Mucosa of descending colon (tissue), 3 donors: ENCODE data around the gene VPS26B. TPM values are rescaled to one million over a fixed set of nuclear protein-coding genes. Genes with fewer than 3 reads are reported as not detected.
A peak's percentile ranks its signal among the peaks of the same experiment; 100 is the strongest.

Experiments
- ATAC-seq: fragments of 200-7000 bp; cut with Tn5 transposase; one replicate; pipeline ENCODE4 v1.9.1; 2020; ENCODE audit warnings: mild to moderate bottlenecking, moderate library complexity
- DNase-seq, 3 donors: peaks; one replicate each; pipeline ENCODE4 v3.0.0-alpha.2; 2020
- H3K36me3 ChIP-seq: fragments of 200-600 bp; one replicate; pipeline ENCODE4 v1.8.0; 2021; ENCODE audit warnings: low read depth, mild to moderate bottlenecking
- H3K4me1 ChIP-seq: fragments of 200-600 bp; one replicate; pipeline ENCODE4 v1.8.0; 2021; ENCODE audit warnings: low read depth, mild to moderate bottlenecking
- H3K4me3 ChIP-seq: fragments of 200-600 bp; one replicate; pipeline ENCODE4 v1.8.0; 2021; ENCODE audit warnings: mild to moderate bottlenecking
- H3K9me3 ChIP-seq: fragments of 200-600 bp; one replicate; pipeline ENCODE4 v1.8.0; 2021; ENCODE audit warnings: mild to moderate bottlenecking
- CTCF ChIP-seq: fragments of 200-600 bp; IDR thresholded peaks from one replicate; pipeline ENCODE4 v1.8.0; 2022; ENCODE audit warnings: antibody characterized with exemption, mild to moderate bottlenecking
- intact Hi-C, 2 donors: fragments of 100-400 bp; cut with DNase I in 1 of 2; cut with micrococcal nuclease in 1 of 2; formaldehyde crosslinking; loops; one replicate each; pipeline versions ENCODE4 v1.11.0 to v1.11.1; 2022; cut with DNase I, micrococcal nuclease
- total RNA-seq, 3 donors: library from RNA; stranded (reverse); fragmentation: NEBNext Ultra II Directional in 2 of 3; extraction: Animal tissue kit (Norgen Biotek cat#: 25700) in 2 of 3; gene quantifications; one replicate each; pipeline versions ENCODE4 v1.2.1 to v1.2.4, GENCODE V29; 2021 to 2023
- donor health status: DM: no; HTN: no; CAD: no; lungs with moderate emphysema.
- donor health status: DM: no; HTN: no; CAD: no.
- donor health status: DM: no; HTN: yes; CAD: no.

The VPS26B gene
- total RNA-seq, 3 donors from 2014 or later: 38.6 to 50.8 (median 47.5) TPM

GRCh38 chr11:134273317-134273712 is 48.8 kb downstream of the VPS26B start:
- no peak for TF ChIP-seq CTCF
- ATAC-seq (no peak), DNase-seq (no peak)
- no peak overlapping the region for H3K4me3 ChIP-seq
- no peaks in the 10 kb centered on the region for H3K9me3 ChIP-seq
- no peaks in the 10 kb centered on the region for H3K36me3 ChIP-seq
- peaks cover 16% of the 10 kb centered on the region for H3K4me1 ChIP-seq
- intact Hi-C loops: no loop called here

DNA sequence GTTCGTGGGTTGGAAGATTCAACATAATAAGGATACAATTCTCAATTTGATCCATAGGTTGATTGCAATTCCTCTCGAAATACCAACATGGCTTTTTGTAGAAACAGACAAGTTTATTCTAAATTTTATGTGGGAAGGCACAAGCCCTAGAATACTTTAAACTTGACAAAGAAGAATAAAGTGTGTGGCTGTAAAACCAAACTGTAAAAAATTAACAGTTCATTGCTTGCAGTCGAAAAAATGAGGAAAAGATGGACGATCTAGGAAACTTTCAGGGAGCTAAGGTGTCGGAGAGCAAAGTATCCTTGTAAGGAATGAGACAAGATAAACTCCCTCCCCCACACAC is 50.7 kb downstream of the VPS26B start:
- no peak for TF ChIP-seq CTCF
- intact Hi-C loops: no loop called here
- no peak for DNase-seq
- Histone ChIP-seq H3K36me3 (no peaks in the 10 kb centered on the region), H3K9me3 (no peaks in the 10 kb centered on the region), H3K4me3 (no peak overlapping the region), H3K4me1 (peaks cover 16% of the 10 kb centered on the region)
- ATAC-seq: no peak

DNA sequence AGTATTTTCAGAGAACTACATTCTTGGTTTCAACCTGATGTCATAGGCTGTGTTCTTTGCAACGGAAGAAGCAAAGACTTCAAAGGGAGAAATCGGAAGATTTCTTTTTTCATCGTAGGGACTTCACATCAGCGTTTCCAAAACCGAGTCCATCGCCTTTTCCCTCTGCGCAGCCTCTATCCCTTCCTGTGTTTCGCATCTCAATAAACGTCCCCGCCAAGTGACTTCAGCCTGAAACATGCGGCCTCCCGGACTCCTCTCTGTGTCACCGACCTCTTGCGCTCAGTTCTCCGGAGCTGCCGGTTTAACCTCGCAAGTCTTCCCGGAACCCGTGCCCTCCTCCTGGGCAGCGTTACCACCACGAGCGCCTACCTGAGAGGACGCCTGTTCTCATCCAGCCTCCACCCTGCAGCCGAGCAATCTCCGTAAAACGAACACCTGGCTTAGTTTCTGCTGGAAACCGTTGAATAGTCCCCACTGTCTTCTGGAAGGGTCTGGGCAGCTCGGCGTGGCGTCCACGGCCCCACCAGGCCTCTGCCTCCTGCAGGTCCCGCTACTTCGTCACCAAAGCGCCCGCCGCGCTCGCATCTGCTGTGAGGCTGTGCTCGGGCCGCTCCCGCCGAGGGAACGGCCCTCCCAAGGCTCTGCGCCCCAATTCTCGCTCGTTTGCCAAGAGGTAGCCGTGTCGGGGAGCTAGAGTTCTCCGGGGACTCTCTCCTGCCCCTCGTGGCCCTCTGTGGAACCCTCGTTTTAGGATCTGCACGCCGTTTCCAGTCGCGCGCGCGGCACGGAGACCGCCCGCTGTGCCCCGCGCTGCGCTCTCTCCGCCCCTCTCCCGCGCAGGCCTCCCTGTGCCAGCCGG is 51.3 kb downstream of the VPS26B start, which contains the start of gene GLB1L3:
TSS of gene GLB1L3 (plus strand) at position 846 of the 862 bp plus-strand sequence. CDS start 362 bp downstream, outside the sequence.
- no peak for TF ChIP-seq CTCF
- peak; percentile 78 for ATAC-seq
- H3K9me3 ChIP-seq: no peaks in the 10 kb centered on the region
- intact Hi-C loops: no loop called here
- H3K4me3 ChIP-seq: no peak within 1 kb of the TSS
- H3K36me3 ChIP-seq: no peaks in the 10 kb centered on the region
- H3K4me1 ChIP-seq: peaks cover 16% of the 10 kb centered on the region
- peak in 2 of 3 donors; percentile 29 to 46 for DNase-seq

GRCh38 chr11:134276396-134277182 is 52.1 kb downstream of the VPS26B start:
- H3K4me3 ChIP-seq: no peak overlapping the region
- intact Hi-C loops: no loop called here
- TF ChIP-seq CTCF: no peak
- no peaks in the 10 kb centered on the region for H3K9me3 ChIP-seq
- ATAC-seq: peak; percentile 49
- H3K4me1 ChIP-seq: peaks cover 16% of the 10 kb centered on the region
- no peak for DNase-seq
- no peaks in the 10 kb centered on the region for H3K36me3 ChIP-seq

DNA sequence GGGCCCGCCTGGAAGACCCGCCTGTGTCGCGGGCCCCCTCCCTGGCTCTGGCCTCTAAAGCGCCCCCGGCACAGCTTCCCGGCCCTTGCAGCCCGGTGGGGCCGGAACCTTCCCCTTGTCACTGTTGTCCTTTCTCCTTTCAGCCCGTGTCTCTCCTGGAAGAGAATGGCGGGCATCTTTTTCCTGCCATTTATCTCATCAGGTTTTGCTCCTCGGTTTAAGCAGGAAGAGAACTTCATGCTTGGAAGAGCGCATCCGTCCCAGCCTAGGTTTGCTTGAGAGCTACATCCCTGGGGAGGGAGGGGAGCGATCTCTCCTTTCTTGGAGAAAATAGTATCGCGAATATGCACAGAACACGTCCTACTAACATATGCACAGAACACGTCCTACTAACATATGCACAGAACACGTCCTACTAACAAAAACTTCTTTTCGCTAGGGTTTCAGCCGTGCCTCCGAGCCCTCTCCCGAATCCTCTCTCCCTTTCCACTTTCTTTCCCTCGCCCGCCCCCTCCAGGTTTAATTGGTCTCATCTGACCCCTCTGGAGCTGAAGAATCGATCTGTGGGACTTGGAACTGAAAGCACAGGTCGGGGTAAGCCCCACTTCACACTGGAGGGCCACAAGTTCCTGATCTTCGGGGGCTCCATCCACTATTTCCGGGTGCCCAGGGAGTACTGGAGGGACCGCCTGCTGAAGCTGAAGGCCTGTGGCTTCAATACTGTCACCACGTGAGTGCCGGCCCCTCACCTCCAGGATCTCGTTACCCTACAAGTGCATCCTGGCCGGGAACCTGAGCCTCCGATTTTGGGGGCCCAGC is 52.9 kb downstream of the VPS26B start:
- ATAC-seq: no peak
- H3K4me1 ChIP-seq: peaks cover 16% of the 10 kb centered on the region
- no peak for DNase-seq
- no peaks in the 10 kb centered on the region for H3K36me3 ChIP-seq
- no peak for TF ChIP-seq CTCF
- H3K9me3 ChIP-seq: no peaks in the 10 kb centered on the region
- no peak overlapping the region for H3K4me3 ChIP-seq
- intact Hi-C loops: no loop called here
